Ovary (tissue), 3 donors: ENCODE results near the gene HIPK2.

Experiments used
- CTCF ChIP-seq, 3 donors: fragments of 450-650 bp in 2 of 3; fragments of 200-600 bp in 1 of 3; IDR thresholded peaks; one replicate each; pipeline versions ENCODE4 v1.5.1 to v1.8.0; 2016 to 2022; ENCODE audit warnings: antibody characterized with exemption in 3 of 3, mild to moderate bottlenecking in 1 of 3
- EP300 ChIP-seq: sonication (generic); formaldehyde crosslinking; IDR thresholded peaks from one replicate; pipeline ENCODE4 v1.6.1; 2017; ENCODE audit warnings: antibody characterized with exemption
- POLR2A ChIP-seq: fragments of 450-650 bp; IDR thresholded peaks from one replicate; pipeline ENCODE4 v1.6.1; 2017; ENCODE audit warnings: antibody characterized with exemption, mild to moderate bottlenecking, moderate library complexity
- donor health status: DM: no; HTN: no; CAD: no.

GRCh38 chr7:139739863-139740597 is 37.8 kb downstream of the HIPK2 start:
- TF ChIP-seq POLR2A, result no peak
- TF ChIP-seq CTCF (IDR thresholded peaks at IDR 0.05), result no peak
- TF ChIP-seq EP300, result no peak
